ENCODE results near the gene RAC3.
A peak's percentile ranks its signal among the peaks of the same experiment; 100 is the strongest.

Gene RAC3

GRCh38 chr17:82013341-82013740 is 18.1 kb upstream of the RAC3 start:
- Histone ChIP-seq H3K4me1 (ENCODE audit: control insufficient read depth, insufficient read depth, low read length) (peaks cover 18% of the 10 kb centered on the region), H3K27me3 (ENCODE audit: control insufficient read depth, insufficient read depth, low read length, poor library complexity, severe bottlenecking) (no peaks in the 10 kb centered on the region), H3K27ac (ENCODE audit: insufficient read depth, low read depth, low read length, poor library complexity, severe bottlenecking) (no peak overlapping the region), H3K9me3 (ENCODE audit: control insufficient read depth, low read length) (no peaks in the 10 kb centered on the region), H3K4me3 (ENCODE audit: insufficient read depth, low read depth, low read length) (no peak overlapping the region), H3K36me3 (ENCODE audit: control insufficient read depth, insufficient read depth, low read length) (no peaks in the 10 kb centered on the region)
- WGBS, 2 experiments: 89 to 90% methylated on average over 22 of the region's 22 CpGs

DNA sequence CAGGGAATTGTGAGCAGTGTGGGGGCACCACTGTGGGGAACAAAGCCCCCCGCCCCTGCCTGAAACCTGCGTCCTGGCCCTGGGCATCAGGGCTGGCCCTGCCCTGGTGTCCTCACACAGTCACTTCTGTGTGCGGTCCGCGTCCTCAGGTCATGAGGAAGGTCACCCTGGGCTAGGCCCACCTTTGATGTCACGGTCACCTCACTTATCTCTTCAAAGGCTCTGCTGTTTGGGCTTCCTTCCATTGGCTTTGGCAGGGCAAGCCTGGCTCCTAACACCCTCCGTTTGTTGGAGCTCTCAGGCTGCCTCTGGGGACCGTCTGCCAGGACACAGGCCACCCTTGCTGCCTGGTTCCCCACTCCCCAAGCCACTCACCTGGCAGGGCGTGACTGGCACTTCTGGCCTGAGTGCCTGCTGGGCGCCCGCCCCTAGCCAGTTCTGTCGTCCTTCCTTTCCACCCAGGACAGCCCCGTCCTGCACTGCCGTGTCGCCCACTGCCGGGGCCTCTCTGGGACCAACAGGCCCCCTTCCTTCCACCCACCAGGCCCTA is 17.6 kb upstream of the RAC3 start:
- H3K9me3 ChIP-seq (ENCODE audit: control insufficient read depth, low read length): no peaks in the 10 kb centered on the region
- H3K36me3 ChIP-seq (ENCODE audit: control insufficient read depth, insufficient read depth, low read length): no peaks in the 10 kb centered on the region
- H3K27me3 ChIP-seq (ENCODE audit: control insufficient read depth, insufficient read depth, low read length, poor library complexity, severe bottlenecking): no peaks in the 10 kb centered on the region
- H3K27ac ChIP-seq (ENCODE audit: insufficient read depth, low read depth, low read length, poor library complexity, severe bottlenecking): no peak overlapping the region
- H3K4me3 ChIP-seq (ENCODE audit: insufficient read depth, low read depth, low read length): no peak overlapping the region
- H3K4me1 ChIP-seq (ENCODE audit: control insufficient read depth, insufficient read depth, low read length): peaks cover 18% of the 10 kb centered on the region
- WGBS, 2 experiments: 93 to 94% methylated on average over 16 of the region's 16 CpGs

DNA sequence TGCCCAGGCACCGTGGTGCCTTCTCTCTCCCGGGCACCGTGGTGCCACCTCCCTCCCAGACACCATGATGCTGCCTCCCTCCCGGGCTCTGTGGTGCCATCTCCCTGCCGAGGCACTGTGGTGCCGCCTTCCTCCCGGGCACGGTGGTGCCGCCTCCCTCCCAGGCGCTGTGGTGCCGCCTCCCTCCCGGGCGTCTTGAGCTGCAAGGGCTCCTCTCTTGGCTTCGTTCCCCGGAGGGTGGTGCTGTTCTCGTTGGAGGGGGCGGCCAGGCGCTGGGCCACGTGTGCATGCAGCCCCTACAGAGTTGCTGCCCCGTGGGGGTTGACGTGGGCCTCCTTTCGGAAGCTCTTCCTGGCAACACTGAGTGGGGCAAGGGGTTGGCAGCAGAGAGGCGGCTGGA is 17.0 kb upstream of the RAC3 start:
- H3K9me3 ChIP-seq (ENCODE audit: control insufficient read depth, low read length): no peaks in the 10 kb centered on the region
- H3K4me3 ChIP-seq (ENCODE audit: insufficient read depth, low read depth, low read length): no peak overlapping the region
- peaks cover 18% of the 10 kb centered on the region for H3K4me1 ChIP-seq (ENCODE audit: control insufficient read depth, insufficient read depth, low read length)
- WGBS, 2 experiments: 94 to 96% methylated on average over 23 of the region's 23 CpGs
- H3K27ac ChIP-seq (ENCODE audit: insufficient read depth, low read depth, low read length, poor library complexity, severe bottlenecking): no peak overlapping the region
- no peaks in the 10 kb centered on the region for H3K36me3 ChIP-seq (ENCODE audit: control insufficient read depth, insufficient read depth, low read length)
- no peaks in the 10 kb centered on the region for H3K27me3 ChIP-seq (ENCODE audit: control insufficient read depth, insufficient read depth, low read length, poor library complexity, severe bottlenecking)

- 91% methylated on average over 13 of the region's 13 CpGs for WGBS, 2 experiments
- no peak overlapping the region for H3K4me3 ChIP-seq (ENCODE audit: insufficient read depth, low read depth, low read length)
- no peaks in the 10 kb centered on the region for H3K27me3 ChIP-seq (ENCODE audit: control insufficient read depth, insufficient read depth, low read length, poor library complexity, severe bottlenecking)
- H3K4me1 ChIP-seq (ENCODE audit: control insufficient read depth, insufficient read depth, low read length): peaks cover 18% of the 10 kb centered on the region
- no peak overlapping the region for H3K27ac ChIP-seq (ENCODE audit: insufficient read depth, low read depth, low read length, poor library complexity, severe bottlenecking)
- H3K36me3 ChIP-seq (ENCODE audit: control insufficient read depth, insufficient read depth, low read length): no peaks in the 10 kb centered on the region
- H3K9me3 ChIP-seq (ENCODE audit: control insufficient read depth, low read length): no peaks in the 10 kb centered on the region
Observed at GRCh38 chr17:82014971-82015310, 16.5 kb upstream of the RAC3 start.

GRCh38 chr17:82015311-82015971 is 16.0 kb upstream of the RAC3 start:
- Histone ChIP-seq H3K36me3 (ENCODE audit: control insufficient read depth, insufficient read depth, low read length) (no peaks in the 10 kb centered on the region), H3K27ac (ENCODE audit: insufficient read depth, low read depth, low read length, poor library complexity, severe bottlenecking) (peak overlapping the region; percentile 36), H3K4me3 (ENCODE audit: insufficient read depth, low read depth, low read length) (no peak overlapping the region), H3K27me3 (ENCODE audit: control insufficient read depth, insufficient read depth, low read length, poor library complexity, severe bottlenecking) (no peaks in the 10 kb centered on the region), H3K9me3 (ENCODE audit: control insufficient read depth, low read length) (no peaks in the 10 kb centered on the region), H3K4me1 (ENCODE audit: control insufficient read depth, insufficient read depth, low read length) (peaks cover 18% of the 10 kb centered on the region)
- WGBS, 2 experiments: 75 to 79% methylated on average over 24 of the region's 24 CpGs

DNA sequence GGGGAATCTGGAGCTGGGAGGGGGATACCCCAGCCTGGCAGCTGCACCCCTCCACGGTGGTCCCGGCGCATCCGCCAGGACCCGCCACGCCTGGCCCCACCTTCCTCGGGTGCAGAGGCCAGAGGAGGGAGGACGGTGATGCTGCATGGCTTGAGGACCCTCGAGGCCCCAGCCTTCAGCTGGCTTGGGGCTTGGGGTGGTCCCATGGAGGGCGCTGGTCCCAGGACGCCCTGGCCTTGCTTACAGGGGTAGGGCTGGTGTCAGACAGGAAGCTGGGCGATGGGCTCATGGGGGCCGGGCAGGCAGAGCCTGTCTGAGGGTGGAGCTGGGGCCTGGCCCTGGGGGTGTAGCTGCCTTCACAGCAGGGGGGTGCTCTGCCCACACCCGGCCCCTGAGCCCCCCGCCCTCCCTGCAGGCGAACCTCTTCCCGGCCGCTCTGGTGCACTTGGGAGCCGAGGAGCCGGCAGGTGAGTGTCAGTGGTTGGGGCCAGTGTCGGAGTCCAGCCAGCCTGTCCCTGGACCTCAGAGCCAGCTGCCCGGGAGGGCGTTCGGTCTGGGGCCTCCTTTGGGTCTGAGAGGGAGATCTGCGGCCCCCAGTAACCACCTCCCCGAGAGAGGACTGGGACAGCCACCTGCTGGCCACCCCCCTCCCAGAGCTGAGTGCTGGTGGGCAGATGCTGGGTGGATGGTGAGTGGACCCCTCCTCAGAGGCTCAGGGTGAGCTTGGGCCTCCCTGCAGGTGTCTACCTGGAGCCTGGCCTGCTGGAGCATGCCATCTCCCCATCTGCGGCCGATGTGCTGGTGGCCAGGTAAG is 15.2 kb upstream of the RAC3 start:
- 90 to 93% methylated on average over 28 of the region's 28 CpGs for WGBS, 2 experiments
- no peaks in the 10 kb centered on the region for H3K9me3 ChIP-seq (ENCODE audit: control insufficient read depth, low read length)
- no peaks in the 10 kb centered on the region for H3K36me3 ChIP-seq (ENCODE audit: control insufficient read depth, insufficient read depth, low read length)
- peaks cover 22% of the 10 kb centered on the region for H3K4me1 ChIP-seq (ENCODE audit: control insufficient read depth, insufficient read depth, low read length)
- H3K4me3 ChIP-seq (ENCODE audit: insufficient read depth, low read depth, low read length): no peak overlapping the region
- H3K27me3 ChIP-seq (ENCODE audit: control insufficient read depth, insufficient read depth, low read length, poor library complexity, severe bottlenecking): no peaks in the 10 kb centered on the region
- H3K27ac ChIP-seq (ENCODE audit: insufficient read depth, low read depth, low read length, poor library complexity, severe bottlenecking): no peak overlapping the region

DNA sequence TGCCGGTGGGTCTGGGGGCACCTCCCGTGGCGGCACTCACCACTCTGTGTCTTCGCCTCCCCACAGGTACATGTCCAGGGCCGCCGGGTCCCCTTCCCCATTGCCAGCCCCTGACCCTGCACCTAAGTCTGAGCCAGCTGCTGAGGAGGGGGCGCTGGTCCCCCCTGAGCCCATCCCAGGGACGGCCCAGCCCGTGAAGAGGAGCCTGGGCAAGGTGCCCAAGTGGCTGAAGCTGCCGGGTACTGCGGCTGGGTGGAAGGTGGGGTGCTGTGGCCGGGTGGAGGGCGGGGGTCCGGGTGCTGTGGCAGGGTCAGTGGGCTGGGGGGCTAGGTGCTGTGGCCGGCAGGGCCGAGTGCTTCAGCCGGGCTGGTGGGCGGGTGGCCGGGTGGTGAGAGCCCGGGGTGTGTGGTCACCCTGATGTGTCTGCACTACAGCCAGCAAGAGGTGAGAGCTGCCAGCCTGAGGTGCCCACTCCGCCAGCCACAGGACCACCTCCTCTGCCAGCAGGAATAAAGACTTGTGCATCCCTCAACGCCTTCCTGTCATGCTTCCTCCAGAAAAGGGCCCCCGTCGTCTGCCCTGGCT is 14.5 kb upstream of the RAC3 start:
- H3K4me3 ChIP-seq (ENCODE audit: insufficient read depth, low read depth, low read length): no peak overlapping the region
- peaks cover 29% of the 10 kb centered on the region for H3K4me1 ChIP-seq (ENCODE audit: control insufficient read depth, insufficient read depth, low read length)
- H3K36me3 ChIP-seq (ENCODE audit: control insufficient read depth, insufficient read depth, low read length): no peaks in the 10 kb centered on the region
- H3K9me3 ChIP-seq (ENCODE audit: control insufficient read depth, low read length): no peaks in the 10 kb centered on the region
- H3K27ac ChIP-seq (ENCODE audit: insufficient read depth, low read depth, low read length, poor library complexity, severe bottlenecking): no peak overlapping the region
- no peaks in the 10 kb centered on the region for H3K27me3 ChIP-seq (ENCODE audit: control insufficient read depth, insufficient read depth, low read length, poor library complexity, severe bottlenecking)
- WGBS, 2 experiments: 96 to 97% methylated on average over 24 of the region's 24 CpGs

DNA sequence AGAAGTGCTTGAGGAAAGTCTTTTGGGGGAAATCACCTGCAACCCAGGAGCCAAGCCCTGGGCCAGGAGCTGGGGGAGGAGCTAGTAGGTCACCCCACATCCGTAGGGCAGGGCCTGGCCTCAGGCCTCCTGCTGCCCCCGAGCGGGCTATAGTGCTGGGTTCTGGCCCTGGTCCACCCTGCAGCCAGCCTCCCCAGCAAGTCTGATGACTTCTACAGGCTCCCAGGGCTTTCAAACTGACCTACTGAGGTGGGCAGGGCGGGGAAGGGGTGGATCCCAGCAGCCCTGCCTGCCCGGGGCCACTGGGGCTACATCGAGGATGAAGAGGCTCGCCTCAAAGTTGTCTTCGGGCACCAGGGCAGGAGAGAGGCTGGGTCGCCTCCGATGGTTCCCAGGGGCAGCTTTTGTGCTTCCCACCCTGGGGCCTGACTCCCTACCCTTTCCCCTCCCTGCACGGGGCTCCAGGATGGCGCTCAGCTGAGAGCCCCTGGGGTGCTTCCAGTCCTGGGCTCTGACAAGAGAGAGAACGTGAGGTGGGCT is 13.8 kb upstream of the RAC3 start:
- Histone ChIP-seq H3K4me3 (ENCODE audit: insufficient read depth, low read depth, low read length) (no peak overlapping the region), H3K4me1 (ENCODE audit: control insufficient read depth, insufficient read depth, low read length) (peaks cover 30% of the 10 kb centered on the region), H3K27ac (ENCODE audit: insufficient read depth, low read depth, low read length, poor library complexity, severe bottlenecking) (no peak overlapping the region), H3K9me3 (ENCODE audit: control insufficient read depth, low read length) (no peaks in the 10 kb centered on the region), H3K27me3 (ENCODE audit: control insufficient read depth, insufficient read depth, low read length, poor library complexity, severe bottlenecking) (no peaks in the 10 kb centered on the region), H3K36me3 (ENCODE audit: control insufficient read depth, insufficient read depth, low read length) (no peaks in the 10 kb centered on the region)
- WGBS, 2 experiments: 88 to 89% methylated on average over 13 of the region's 13 CpGs

DNA sequence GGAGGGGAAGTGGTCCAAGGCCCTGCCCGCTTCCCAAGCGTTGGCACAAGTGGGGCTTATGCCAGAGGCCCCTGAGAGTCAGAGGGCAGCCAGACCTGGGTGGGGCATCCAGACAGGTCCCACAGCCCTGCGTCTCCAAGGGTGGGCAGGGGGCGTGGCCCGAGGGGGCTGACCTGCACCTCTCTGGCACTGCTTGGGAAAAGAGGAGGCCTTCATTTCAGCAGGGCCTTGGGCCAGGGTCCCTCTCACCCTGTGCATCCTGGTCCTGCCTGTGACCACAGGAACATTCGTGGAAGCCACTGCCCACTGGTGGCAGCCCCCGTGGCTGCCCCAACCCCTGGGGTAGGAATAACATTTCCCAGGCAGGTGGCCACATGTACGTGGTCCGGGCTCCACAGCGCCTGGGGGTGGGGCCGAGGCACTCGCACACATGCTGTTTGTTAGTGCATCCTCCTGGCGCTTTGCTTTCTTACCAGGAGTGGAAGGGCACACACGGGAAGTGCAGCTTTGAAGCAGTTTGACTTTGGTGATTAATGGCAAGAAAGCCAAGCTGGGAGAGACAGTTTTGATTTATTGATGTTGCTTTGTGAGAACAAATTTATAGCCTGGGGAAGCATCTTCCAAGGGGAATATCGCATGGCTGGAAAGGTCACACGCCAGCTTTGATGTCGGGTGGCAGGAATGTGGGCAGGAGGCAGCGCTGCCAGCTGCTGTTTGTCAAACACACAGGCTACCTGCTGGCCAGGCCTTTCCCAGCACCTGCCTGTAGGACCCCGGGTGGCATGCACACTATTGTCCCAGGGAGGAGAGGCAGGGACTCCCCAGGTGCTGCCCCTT is 13.1 kb upstream of the RAC3 start:
- Histone ChIP-seq H3K36me3 (ENCODE audit: control insufficient read depth, insufficient read depth, low read length) (no peaks in the 10 kb centered on the region), H3K4me3 (ENCODE audit: insufficient read depth, low read depth, low read length) (no peak overlapping the region), H3K27me3 (ENCODE audit: control insufficient read depth, insufficient read depth, low read length, poor library complexity, severe bottlenecking) (no peaks in the 10 kb centered on the region), H3K27ac (ENCODE audit: insufficient read depth, low read depth, low read length, poor library complexity, severe bottlenecking) (peak overlapping the region; percentile 16), H3K4me1 (ENCODE audit: control insufficient read depth, insufficient read depth, low read length) (peaks cover 25% of the 10 kb centered on the region), H3K9me3 (ENCODE audit: control insufficient read depth, low read length) (no peaks in the 10 kb centered on the region)
- WGBS, 2 experiments: 93% methylated on average over 19 of the region's 19 CpGs
